Mesodermal cell (in vitro differentiated cells): ENCODE results near the gene APOA1. TPM values are rescaled to one million over a fixed set of nuclear protein-coding genes. Genes with fewer than 3 reads are reported as not detected.
A peak's percentile ranks its signal among the peaks of the same experiment; 100 is the strongest.

Source experiments
- H3K27ac ChIP-seq: 2 replicates; pipeline ENCODE4 v1.7.0; 2013; ENCODE audit warnings: mild to moderate bottlenecking, low read depth, low read length, moderate library complexity; ENCODE audit not compliant: severe bottlenecking
- H3K36me3 ChIP-seq: 2 replicates; pipeline ENCODE4 v1.7.1; 2013; ENCODE audit warnings: mild to moderate bottlenecking, low read length, moderate library complexity; ENCODE audit not compliant: control insufficient read depth, insufficient read depth
- H3K4me1 ChIP-seq: one replicate; pipeline ENCODE4 v1.7.1; 2013; ENCODE audit warnings: mild to moderate bottlenecking, low read length; ENCODE audit not compliant: insufficient read depth, control insufficient read depth, poor library complexity, severe bottlenecking
- H3K4me3 ChIP-seq: 2 replicates; pipeline ENCODE4 v1.7.0; 2013; ENCODE audit warnings: low read length, control low read depth, mild to moderate bottlenecking; ENCODE audit not compliant: insufficient read depth, poor library complexity, severe bottlenecking; ENCODE audit errors: extremely low read depth
- H3K9me3 ChIP-seq: 2 replicates; pipeline ENCODE4 v1.7.1; 2013; ENCODE audit warnings: mild to moderate bottlenecking, low read length, moderate library complexity; ENCODE audit not compliant: control insufficient read depth
- WGBS, 2 experiments: methylation state at CpG; one replicate each; pipeline ENCODE4 v1.1.5; 2013; ENCODE audit warnings: missing lambda C conversion rate in 2 of 2; ENCODE audit not compliant: insufficient coverage in 2 of 2; 5-methylcytosine and 5-hydroxymethylcytosine counted together
- polyA plus RNA-seq, 2 experiments: library from polyadenylated mRNA; stranded (reverse); fragments of 50-300 nt; gene quantifications; one replicate each; pipeline ENCODE4 v1.2.3, GENCODE V29; 2013

Gene APOA1
- polyA plus RNA-seq (2013, experiment 1 of 2), result 21.2 TPM
- polyA plus RNA-seq (2013, experiment 2 of 2), result 19.6 TPM

DNA sequence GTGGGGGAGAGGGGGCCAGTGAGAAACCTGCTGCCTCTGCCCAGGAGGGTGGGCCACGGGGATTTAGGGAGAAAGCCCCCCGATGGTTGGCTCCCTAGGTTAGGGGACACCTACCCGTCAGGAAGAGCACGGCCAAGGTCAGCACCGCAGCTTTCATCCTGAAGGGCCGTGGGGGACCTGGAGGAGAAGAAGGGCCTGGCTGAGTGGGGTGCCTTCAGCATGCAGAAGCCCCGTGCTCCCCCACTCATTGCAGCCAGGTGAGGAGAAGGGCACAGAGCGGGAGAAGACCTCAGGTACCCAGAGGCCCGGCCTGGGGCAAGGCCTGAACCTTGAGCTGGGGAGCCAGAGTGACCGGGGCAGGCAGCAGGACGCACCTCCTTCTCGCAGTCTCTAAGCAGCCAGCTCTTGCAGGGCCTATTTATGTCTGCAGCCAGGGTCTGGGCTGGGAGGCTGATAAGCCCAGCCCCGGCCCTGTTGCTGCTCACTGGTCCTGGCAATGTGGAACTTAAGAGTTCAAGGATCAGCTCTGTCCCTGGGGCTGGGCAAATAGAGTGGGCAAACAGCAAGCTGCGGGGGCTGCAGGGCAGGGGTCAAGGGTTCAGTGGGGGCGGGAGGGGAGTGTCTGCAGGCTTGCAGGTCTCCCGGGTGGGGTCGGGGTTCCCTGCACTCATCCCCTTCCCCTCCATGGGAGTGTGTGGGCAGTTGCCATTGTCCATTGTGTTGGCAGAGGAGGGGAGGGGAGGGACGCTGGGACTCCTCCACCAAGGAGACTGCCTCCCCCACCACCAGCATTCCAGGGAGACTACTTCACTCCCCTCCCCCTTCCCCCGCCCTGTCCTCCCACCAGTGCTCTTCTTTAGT, at the start of gene APOA1:
Gene APOA1 (minus strand): TSS at position 392 of the 861 bp plus-strand sequence. CDS start 235 bp downstream, at position 157.
- 77 to 86% methylated on average over 12 to 14 of the region's 19 CpGs for WGBS, 2 experiments
- Histone ChIP-seq H3K4me3 (peak within 1 kb of the TSS; percentile 5), H3K4me1 (peaks cover 23% of the 10 kb centered on the region), H3K9me3 (no peaks in the 10 kb centered on the region), H3K36me3 (no peaks in the 10 kb centered on the region), H3K27ac (peak within 1 kb of the TSS; percentile 64)

GRCh38 chr11:116885951-116886655, 48.7 kb upstream of the APOA1 start:
- H3K4me1 ChIP-seq, result peaks cover 14% of the 10 kb centered on the region
- peaks cover 3% of the 10 kb centered on the region for H3K36me3 ChIP-seq
- H3K4me3 ChIP-seq, result no peak overlapping the region
- H3K27ac ChIP-seq, result no peak overlapping the region
- no peaks in the 10 kb centered on the region for H3K9me3 ChIP-seq
- WGBS, 2 experiments, result 100% methylated on average over 1 to 2 of the region's 5 CpGs

GRCh38 chr11:116882386-116882785, 45.0 kb upstream of the APOA1 start:
- Histone ChIP-seq H3K36me3 (no peaks in the 10 kb centered on the region), H3K4me3 (no peak overlapping the region), H3K9me3 (no peaks in the 10 kb centered on the region), H3K4me1 (peaks cover 5% of the 10 kb centered on the region), H3K27ac (no peak overlapping the region)

- 91 to 94% methylated on average over 4 to 5 of the region's 6 CpGs for WGBS, 2 experiments
- peaks cover 5% of the 10 kb centered on the region for H3K4me1 ChIP-seq
- H3K9me3 ChIP-seq, result no peaks in the 10 kb centered on the region
- peaks cover 3% of the 10 kb centered on the region for H3K36me3 ChIP-seq
- no peak overlapping the region for H3K4me3 ChIP-seq
- H3K27ac ChIP-seq, result no peak overlapping the region
Observed at GRCh38 chr11:116881143-116881542, 43.7 kb upstream of the APOA1 start.

DNA sequence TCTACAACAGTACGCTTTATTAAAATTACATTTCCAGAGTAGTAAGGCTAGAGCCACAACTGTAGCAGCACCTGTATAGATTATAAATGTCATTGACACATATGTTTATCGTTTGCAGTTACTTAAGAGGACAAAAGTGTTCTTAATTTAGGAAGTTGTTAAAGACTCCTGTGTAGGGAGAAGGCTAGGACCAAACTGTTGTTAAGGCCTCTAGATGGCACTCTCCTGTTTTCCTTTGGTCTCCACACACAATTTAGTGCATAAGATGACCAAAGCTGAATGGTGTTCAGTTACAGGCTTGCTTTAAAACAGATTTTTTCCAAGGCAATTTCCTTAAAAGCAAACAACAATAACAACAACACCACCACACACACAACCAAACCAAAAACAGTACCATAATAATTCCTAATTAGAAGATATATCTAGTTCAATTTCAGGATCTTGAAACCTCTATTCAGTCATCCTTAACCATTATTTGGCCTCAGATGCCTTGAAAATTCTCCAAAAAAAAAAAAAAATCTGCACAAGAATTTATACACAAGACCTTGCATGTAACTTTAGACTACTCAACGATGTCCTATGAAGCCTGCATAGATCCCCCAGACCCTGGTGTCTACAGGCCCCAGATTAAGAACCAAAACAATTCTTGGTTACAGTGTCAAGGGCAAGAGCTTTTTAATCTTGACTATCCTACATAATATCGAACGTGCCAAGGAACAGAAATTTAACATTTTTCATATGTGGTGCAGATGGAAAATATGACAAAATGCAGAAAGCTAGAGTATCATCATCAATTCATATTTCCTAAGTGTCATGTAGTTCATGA, 42.6 kb upstream of the APOA1 start:
- peaks cover 8% of the 10 kb centered on the region for H3K4me1 ChIP-seq
- H3K36me3 ChIP-seq, result peaks cover 12% of the 10 kb centered on the region
- WGBS, 2 experiments, result 75% methylated on average over 1 of the region's 5 CpGs; no CpG with 5 or more reads in 1 of the 2 experiments
- H3K27ac ChIP-seq, result no peak overlapping the region
- H3K4me3 ChIP-seq, result no peak overlapping the region
- no peaks in the 10 kb centered on the region for H3K9me3 ChIP-seq

GRCh38 chr11:116876656-116877055, 39.2 kb upstream of the APOA1 start:
- Histone ChIP-seq H3K4me1 (peaks cover 11% of the 10 kb centered on the region), H3K36me3 (peaks cover 33% of the 10 kb centered on the region), H3K9me3 (no peaks in the 10 kb centered on the region), H3K27ac (no peak overlapping the region), H3K4me3 (no peak overlapping the region)
- 92% methylated on average over 8 of the region's 8 CpGs for WGBS, 2 experiments

GRCh38 chr11:116875194-116875593, 37.8 kb upstream of the APOA1 start:
- Histone ChIP-seq H3K9me3 (no peaks in the 10 kb centered on the region), H3K36me3 (peaks cover 45% of the 10 kb centered on the region), H3K4me3 (no peak overlapping the region), H3K4me1 (peaks cover 11% of the 10 kb centered on the region), H3K27ac (no peak overlapping the region)
- 93 to 94% methylated on average over 2 to 4 of the region's 7 CpGs for WGBS, 2 experiments

- Histone ChIP-seq H3K9me3 (no peaks in the 10 kb centered on the region), H3K36me3 (peaks cover 54% of the 10 kb centered on the region), H3K4me3 (no peak overlapping the region), H3K4me1 (peaks cover 11% of the 10 kb centered on the region), H3K27ac (peak overlapping the region; percentile 47)
- 94 to 100% methylated on average over 1 to 2 of the region's 2 CpGs for WGBS, 2 experiments
Observed at GRCh38 chr11:116874251-116874650, 36.8 kb upstream of the APOA1 start.

- Histone ChIP-seq H3K36me3 (peaks cover 63% of the 10 kb centered on the region), H3K4me1 (peaks cover 11% of the 10 kb centered on the region), H3K9me3 (no peaks in the 10 kb centered on the region), H3K27ac (no peak overlapping the region), H3K4me3 (no peak overlapping the region)
- WGBS, 2 experiments, result 95 to 99% methylated on average over 10 to 11 of the region's 11 CpGs
Observed at GRCh38 chr11:116873381-116873780, 36.0 kb upstream of the APOA1 start.

DNA sequence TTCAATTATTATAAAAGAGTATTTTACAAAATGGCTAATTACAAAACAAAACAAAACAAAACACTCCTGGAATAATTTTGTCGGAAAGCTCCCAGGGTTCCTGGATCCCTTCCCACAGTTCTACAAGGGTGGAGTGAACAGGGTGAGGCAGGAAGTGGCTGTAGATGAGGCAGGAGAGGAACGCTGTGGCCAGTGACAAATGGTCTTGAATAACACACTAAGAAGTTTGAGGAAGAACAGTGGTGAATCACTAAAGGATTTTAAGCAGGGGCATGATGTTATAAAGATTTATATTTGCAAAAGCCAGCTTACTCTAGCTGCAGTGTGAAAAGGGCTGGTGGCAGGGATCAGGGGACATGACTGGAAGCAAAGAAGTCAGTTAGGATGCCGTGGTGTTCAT, 33.8 kb upstream of the APOA1 start:
- WGBS, 2 experiments, result 93 to 100% methylated on average over 1 to 2 of the region's 3 CpGs
- Histone ChIP-seq H3K36me3 (peaks cover 79% of the 10 kb centered on the region), H3K27ac (no peak overlapping the region), H3K4me1 (peaks cover 11% of the 10 kb centered on the region), H3K9me3 (no peaks in the 10 kb centered on the region), H3K4me3 (no peak overlapping the region)
